Measurements from ENCODE around the gene GLTP.

Gene GLTP

GRCh38 chr12:109830267-109830666, 50.1 kb downstream of the GLTP start:
- no peak for TF ChIP-seq TEAD4 (IDR thresholded peaks at IDR 0.05)
- no peak for TF ChIP-seq CEBPB (IDR thresholded peaks at IDR 0.05)
- TF ChIP-seq USF1 (IDR thresholded peaks at IDR 0.05): no peak
- no peak for TF ChIP-seq ZBTB7A (IDR thresholded peaks at IDR 0.05; ENCODE audit: low read depth)
- no peak for TF ChIP-seq CREB1 (IDR thresholded peaks at IDR 0.05; ENCODE audit: low read depth)
- TF ChIP-seq EP300 (IDR thresholded peaks at IDR 0.05; ENCODE audit: borderline replicate concordance): no peak
- TF ChIP-seq NFIC (IDR thresholded peaks at IDR 0.05): no peak
- no peak for TF ChIP-seq FOXM1 (IDR thresholded peaks at IDR 0.05; ENCODE audit: borderline replicate concordance, low read depth)
- no peak for TF ChIP-seq TAF1 (IDR thresholded peaks at IDR 0.05; ENCODE audit: low read depth)
- TF ChIP-seq REST (IDR thresholded peaks at IDR 0.05; ENCODE audit: low read depth): no peak

- TF ChIP-seq, protein P1, sequence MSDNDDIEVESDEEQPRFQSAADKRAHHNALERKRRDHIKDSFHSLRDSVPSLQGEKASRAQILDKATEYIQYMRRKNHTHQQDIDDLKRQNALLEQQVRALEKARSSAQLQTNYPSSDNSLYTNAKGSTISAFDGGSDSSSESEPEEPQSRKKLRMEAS (IDR thresholded peaks at IDR 0.05): no peak
- TF ChIP-seq CREB1 (IDR thresholded peaks at IDR 0.05; ENCODE audit: low read depth): no peak
- TF ChIP-seq ZBTB7A (IDR thresholded peaks at IDR 0.05; ENCODE audit: low read depth): no peak
- no peak for TF ChIP-seq RAD21 (IDR thresholded peaks at IDR 0.05; ENCODE audit: low read depth)
- no peak for TF ChIP-seq EGR1 (IDR thresholded peaks at IDR 0.05)
- TF ChIP-seq YY1 (IDR thresholded peaks at IDR 0.05; ENCODE audit: low read depth): no peak
- no peak for TF ChIP-seq CEBPB (IDR thresholded peaks at IDR 0.05)
- no peak for TF ChIP-seq NFIC (IDR thresholded peaks at IDR 0.05)
- no peak for TF ChIP-seq TAF1 (IDR thresholded peaks at IDR 0.05; ENCODE audit: low read depth)
- no peak for TF ChIP-seq TEAD4 (IDR thresholded peaks at IDR 0.05)
- TF ChIP-seq REST (IDR thresholded peaks at IDR 0.05; ENCODE audit: low read depth): no peak
- no peak for TF ChIP-seq USF1 (IDR thresholded peaks at IDR 0.05)
- TF ChIP-seq EP300 (IDR thresholded peaks at IDR 0.05; ENCODE audit: borderline replicate concordance): no peak
- no peak for TF ChIP-seq TCF12 (IDR thresholded peaks at IDR 0.05; ENCODE audit: low read depth)
Observed at GRCh38 chr12:109829667-109830066, 50.7 kb downstream of the GLTP start.

- TF ChIP-seq NFIC (IDR thresholded peaks at IDR 0.05) (no peak), EGR1 (IDR thresholded peaks at IDR 0.05) (no peak), TCF12 (IDR thresholded peaks at IDR 0.05; ENCODE audit: low read depth) (no peak), TAF1 (IDR thresholded peaks at IDR 0.05; ENCODE audit: low read depth) (no peak), FOXM1 (IDR thresholded peaks at IDR 0.05; ENCODE audit: borderline replicate concordance, low read depth) (no peak), USF1 (IDR thresholded peaks at IDR 0.05) (no peak), ZBTB7A (IDR thresholded peaks at IDR 0.05; ENCODE audit: low read depth) (no peak), CREB1 (IDR thresholded peaks at IDR 0.05; ENCODE audit: low read depth) (no peak), CEBPB (IDR thresholded peaks at IDR 0.05) (no peak), RAD21 (IDR thresholded peaks at IDR 0.05; ENCODE audit: low read depth) (no peak), TEAD4 (IDR thresholded peaks at IDR 0.05) (no peak), REST (IDR thresholded peaks at IDR 0.05; ENCODE audit: low read depth) (no peak)
- TF ChIP-seq, protein P1 (IDR thresholded peaks at IDR 0.05): no peak
Observed at GRCh38 chr12:109828754-109829511, 51.4 kb downstream of the GLTP start.

All from Ishikawa (cell line).